Mucosa of descending colon (tissue), 3 donors: ENCODE results near the gene SLC4A2. TPM values are rescaled to one million over a fixed set of nuclear protein-coding genes. Genes with fewer than 3 reads are reported as not detected.

ENCODE experiments used
- ATAC-seq: fragments of 200-7000 bp; cut with Tn5 transposase; one replicate; pipeline ENCODE4 v1.9.1; 2020; ENCODE audit warnings: mild to moderate bottlenecking, moderate library complexity
- DNase-seq, 3 donors: peaks; one replicate each; pipeline ENCODE4 v3.0.0-alpha.2; 2020
- H3K36me3 ChIP-seq: fragments of 200-600 bp; one replicate; pipeline ENCODE4 v1.8.0; 2021; ENCODE audit warnings: low read depth, mild to moderate bottlenecking
- H3K4me1 ChIP-seq: fragments of 200-600 bp; one replicate; pipeline ENCODE4 v1.8.0; 2021; ENCODE audit warnings: low read depth, mild to moderate bottlenecking
- H3K4me3 ChIP-seq: fragments of 200-600 bp; one replicate; pipeline ENCODE4 v1.8.0; 2021; ENCODE audit warnings: mild to moderate bottlenecking
- H3K9me3 ChIP-seq: fragments of 200-600 bp; one replicate; pipeline ENCODE4 v1.8.0; 2021; ENCODE audit warnings: mild to moderate bottlenecking
- CTCF ChIP-seq: fragments of 200-600 bp; IDR thresholded peaks from one replicate; pipeline ENCODE4 v1.8.0; 2022; ENCODE audit warnings: antibody characterized with exemption, mild to moderate bottlenecking
- intact Hi-C, 2 donors: fragments of 100-400 bp; cut with DNase I in 1 of 2; cut with micrococcal nuclease in 1 of 2; formaldehyde crosslinking; loops; one replicate each; pipeline versions ENCODE4 v1.11.0 to v1.11.1; 2022; cut with DNase I, micrococcal nuclease
- total RNA-seq, 3 donors: library from RNA; stranded (reverse); fragmentation: NEBNext Ultra II Directional in 2 of 3; extraction: Animal tissue kit (Norgen Biotek cat#: 25700) in 2 of 3; gene quantifications; one replicate each; pipeline versions ENCODE4 v1.2.1 to v1.2.4, GENCODE V29; 2021 to 2023
- donor health status: DM: no; HTN: no; CAD: no; lungs with moderate emphysema.
- donor health status: DM: no; HTN: no; CAD: no.
- donor health status: DM: no; HTN: yes; CAD: no.

Gene SLC4A2
- total RNA-seq, 3 donors from 2014 or later = 82.2 to 168 (median 89.5) TPM

- H3K36me3 ChIP-seq = no peaks in the 10 kb centered on the region
- H3K4me3 ChIP-seq = no peak overlapping the region
- no peaks in the 10 kb centered on the region for H3K9me3 ChIP-seq
- intact Hi-C loops = loop anchor here in 1 of 2 donors (5.0 kb wide), 1 partner anchor 41 kb away; the partner anchor contains the start of gene GBX1
- ATAC-seq (peak; percentile 80), DNase-seq (peak; percentile 63 to 81 (median 79))
- no peak for TF ChIP-seq CTCF
- H3K4me1 ChIP-seq = peaks cover 12% of the 10 kb centered on the region
Measured at GRCh38 chr7:151125846-151126481, 66.6 kb downstream of the SLC4A2 start.

Other genes starting within 250 kb of the SLC4A2 start
- 100 to 1,000 TPM; 249 to 756 (median 606) TPM for gene AOC1, start 207.1 kb upstream of the SLC4A2 start, total RNA-seq
- gene KCNH2, start 81.3 kb upstream of the SLC4A2 start, total RNA-seq = 10 to 100 TPM in 1 of 3 donors, 1 to 10 TPM in 2; 2.9 to 87.1 (median 5.3) TPM
- 1 to 10 TPM; 2.5 to 6.3 (median 6.0) TPM for gene NOS3, start 68.6 kb upstream of the SLC4A2 start, total RNA-seq
- under 1 TPM; 0.09 to 0.90 (median 0.89) TPM for gene ATG9B, start 35.1 kb upstream of the SLC4A2 start, total RNA-seq
- 10 to 100 TPM; 40.1 to 44.9 (median 41.8) TPM for gene ABCB8, start 31.1 kb upstream of the SLC4A2 start, total RNA-seq
- gene ASIC3, start 11.1 kb upstream of the SLC4A2 start, total RNA-seq = 1 to 10 TPM; 1.2 to 6.5 (median 3.4) TPM
- 10 to 100 TPM in 2 of 3 donors, 1 to 10 TPM in 1; 8.3 to 12.4 (median 11.7) TPM for gene CDK5, start 1.7 kb upstream of the SLC4A2 start, total RNA-seq
- 100 to 1,000 TPM in 1 of 3 donors, 10 to 100 TPM in 2; 78.6 to 122 (median 98.5) TPM for gene FASTK, start 21.2 kb downstream of the SLC4A2 start, total RNA-seq
- gene TMUB1, start 23.9 kb downstream of the SLC4A2 start, total RNA-seq = 10 to 100 TPM; 54.2 to 63.7 (median 60.8) TPM
- 100 to 1,000 TPM in 1 of 3 donors, 10 to 100 TPM in 2; 39.7 to 116 (median 50.6) TPM for gene AGAP3, start 26.9 kb downstream of the SLC4A2 start, total RNA-seq
- gene GBX1, start 108.1 kb downstream of the SLC4A2 start, total RNA-seq = not detected
- not detected for gene ASB10, start 127.7 kb downstream of the SLC4A2 start, total RNA-seq
- not detected for gene H2BK1, start 150.9 kb downstream of the SLC4A2 start, total RNA-seq
- 10 to 100 TPM; 27.0 to 36.4 (median 28.4) TPM for gene ABCF2, start 167.6 kb downstream of the SLC4A2 start, total RNA-seq
- gene CHPF2, start 172.9 kb downstream of the SLC4A2 start, total RNA-seq = 10 to 100 TPM; 38.3 to 52.2 (median 41.5) TPM
- gene SMARCD3, start 189.1 kb downstream of the SLC4A2 start, total RNA-seq = 10 to 100 TPM in 2 of 3 donors, 1 to 10 TPM in 1; 5.1 to 44.3 (median 10.0) TPM